Smooth muscle cell of the umbilical artery (primary cell): ENCODE results near the gene CST6. TPM values are rescaled to one million over a fixed set of nuclear protein-coding genes. Genes with fewer than 3 reads are reported as not detected.

Experiments
- total RNA-seq: library from RNA; depleted of rRNA; stranded (reverse); fragments of >200 nt; gene quantifications from 2 replicates; pipeline ENCODE4 v1.2.3, GENCODE V29; 2014

The CST6 gene
- total RNA-seq: 0.51 TPM in 1 of 2 replicates, not detected in the other

GRCh38 chr11:66011785-66012303, at the start of gene CST6:
TSS of gene CST6 (plus strand) at chr11:66012008. CDS start at chr11:66012045, 37 bp downstream.

GRCh38 chr11:66001942-66002647, 9.7 kb upstream of the CST6 start, which contains the start of the genes BANF1 and EIF1AD:
TSS of gene BANF1 (plus strand) at chr11:66002503. CDS start at chr11:66003251, 748 bp downstream.
TSS of gene EIF1AD (minus strand) at chr11:66002157. CDS start at chr11:66000389, 1,768 bp downstream.

GRCh38 chr11:66026017-66026529, 14.3 kb downstream of the CST6 start, which contains the start of gene CATSPER1:
TSS of gene CATSPER1 (minus strand) at chr11:66026479. CDS start at chr11:66026379, 100 bp downstream.

GRCh38 chr11:66048547-66049323, 36.9 kb downstream of the CST6 start, which contains the start of gene GAL3ST3:
TSS of gene GAL3ST3 (minus strand) at chr11:66049161. CDS start at chr11:66045415, 3,746 bp downstream.

GRCh38 chr11:66051766-66052663, 40.2 kb downstream of the CST6 start, which contains the start of gene SF3B2:
TSS of gene SF3B2 (plus strand) at chr11:66052364. CDS start at chr11:66052385, 21 bp downstream.

Other genes starting within 250 kb of the CST6 start
- 8.3 and 11.2 TPM in 2 replicates for gene AP5B1, start 231.0 kb upstream of the CST6 start, total RNA-seq
- gene OVOL1, start 224.9 kb upstream of the CST6 start, total RNA-seq: not detected in 2 replicates
- gene SNX32, start 178.0 kb upstream of the CST6 start, total RNA-seq: 0.92 and 1.8 TPM in 2 replicates
- gene CFL1, start 153.8 kb upstream of the CST6 start, total RNA-seq: 802 and 1,540 TPM in 2 replicates
- 42.3 and 44.8 TPM in 2 replicates for gene MUS81, start 151.6 kb upstream of the CST6 start, total RNA-seq
- 90.3 and 91.1 TPM in 2 replicates for gene EFEMP2, start 139.2 kb upstream of the CST6 start, total RNA-seq
- not detected in 2 replicates for gene CTSW, start 132.2 kb upstream of the CST6 start, total RNA-seq
- gene FIBP, start 123.5 kb upstream of the CST6 start, total RNA-seq: 144 and 150 TPM in 2 replicates
- gene CCDC85B, start 121.3 kb upstream of the CST6 start, total RNA-seq: 34.0 and 44.2 TPM in 2 replicates
- gene FOSL1, start 111.6 kb upstream of the CST6 start, total RNA-seq: 6.2 and 31.1 TPM in 2 replicates
- gene C11orf68, start 92.9 kb upstream of the CST6 start, total RNA-seq: 21.1 and 28.4 TPM in 2 replicates
- gene DRAP1, start 92.6 kb upstream of the CST6 start, total RNA-seq: 124 and 149 TPM in 2 replicates
- not detected in 2 replicates for gene TSGA10IP, start 66.5 kb upstream of the CST6 start, total RNA-seq
- gene SART1, start 50.3 kb upstream of the CST6 start, total RNA-seq: 34.1 and 39.3 TPM in 2 replicates
- 33.3 and 46.9 TPM in 2 replicates for gene EIF1AD, start 9.9 kb upstream of the CST6 start, total RNA-seq
- gene BANF1, start 9.5 kb upstream of the CST6 start, total RNA-seq: 8.3 and 15.7 TPM in 2 replicates
- gene CATSPER1, start 14.5 kb downstream of the CST6 start, total RNA-seq: not detected in 2 replicates
- 0.23 TPM in 1 of 2 replicates, not detected in the other for gene GAL3ST3, start 37.2 kb downstream of the CST6 start, total RNA-seq
- gene SF3B2, start 40.4 kb downstream of the CST6 start, total RNA-seq: 113 and 163 TPM in 2 replicates
- gene PACS1, start 58.3 kb downstream of the CST6 start, total RNA-seq: 77.5 and 125 TPM in 2 replicates
- gene KLC2, start 245.7 kb downstream of the CST6 start, total RNA-seq: 24.3 and 41.8 TPM in 2 replicates